ENCODE results near the gene TMEM150A.

GRCh38 chr2:85579266-85579935 lies 23.1 kb downstream of the TMEM150A start:
- TF ChIP-seq CTCF (IDR thresholded peaks at IDR 0.05) (no peak), POLR2A (IDR thresholded peaks at IDR 0.05) (no peak)

Measured in testis (tissue), 2 donors.